Measurements from ENCODE around the gene CCSER1. TPM values are rescaled to one million over a fixed set of nuclear protein-coding genes. Genes with fewer than 3 reads are reported as not detected.
"Not testable (repeated sequence)": the region's sequence is repeated elsewhere in the genome, so short reads cannot be mapped to it uniquely, and the experiment has no call there.

Gene CCSER1
- polyA plus RNA-seq, 1 experiment: not detected

GRCh38 chr4:91359041-91360031 lies 1232.1 kb downstream of the CCSER1 start:
- no peaks in the 10 kb centered on the region for H3K36me3 ChIP-seq (ENCODE audit: control insufficient read depth, insufficient read depth, low read length)

GRCh38 chr4:91362125-91362524 lies 1234.9 kb downstream of the CCSER1 start:
- no peaks in the 10 kb centered on the region for H3K27me3 ChIP-seq (ENCODE audit: control insufficient read depth, insufficient read depth, low read length)
- TF ChIP-seq CTCF (IDR thresholded peaks at IDR 0.05; ENCODE audit: insufficient read depth, low read depth, low read length): no peak
- CTCF ChIA-PET: no interaction called here
- POLR2A ChIA-PET: no interaction called here
- no peak for DNase-seq (ENCODE audit: low read depth)
- no peak overlapping the region for H3K4me3 ChIP-seq (ENCODE audit: low read depth, low read length)
- H3K36me3 ChIP-seq (ENCODE audit: control insufficient read depth, insufficient read depth, low read length): no peaks in the 10 kb centered on the region

More at GRCh38 chr4:91359041-91360031, 1232.1 kb downstream of the CCSER1 start:
- no peak overlapping the region for H3K4me3 ChIP-seq (ENCODE audit: low read depth, low read length)
- ChIA-PET CTCF (no interaction called here), POLR2A (no interaction called here)
- no peaks in the 10 kb centered on the region for H3K27me3 ChIP-seq (ENCODE audit: control insufficient read depth, insufficient read depth, low read length)
- no peak for DNase-seq (ENCODE audit: low read depth)
- no peak for TF ChIP-seq CTCF (IDR thresholded peaks at IDR 0.05; ENCODE audit: insufficient read depth, low read depth, low read length)

- no peak for TF ChIP-seq CTCF (IDR thresholded peaks at IDR 0.05; ENCODE audit: insufficient read depth, low read depth, low read length)
- POLR2A ChIA-PET: no interaction called here
- H3K36me3 ChIP-seq (ENCODE audit: control insufficient read depth, insufficient read depth, low read length): no peaks in the 10 kb centered on the region
- DNase-seq (ENCODE audit: low read depth): no peak
- H3K4me3 ChIP-seq (ENCODE audit: low read depth, low read length): no peak overlapping the region
- no peaks in the 10 kb centered on the region for H3K27me3 ChIP-seq (ENCODE audit: control insufficient read depth, insufficient read depth, low read length)
- CTCF ChIA-PET: no interaction called here
Observed at GRCh38 chr4:91366554-91366953, 1239.4 kb downstream of the CCSER1 start.

- ChIA-PET POLR2A (no interaction called here), CTCF (interaction anchor here (0.6 kb wide), 1 partner anchor 13 kb away, joined by 3 read pairs; no protein-coding TSS in a partner anchor)
- no peaks in the 10 kb centered on the region for H3K36me3 ChIP-seq (ENCODE audit: control insufficient read depth, insufficient read depth, low read length)
- no peak for DNase-seq (ENCODE audit: low read depth)
- no peaks in the 10 kb centered on the region for H3K27me3 ChIP-seq (ENCODE audit: control insufficient read depth, insufficient read depth, low read length)
- TF ChIP-seq CTCF (IDR thresholded peaks at IDR 0.05; ENCODE audit: insufficient read depth, low read depth, low read length): no peak
- no peak overlapping the region for H3K4me3 ChIP-seq (ENCODE audit: low read depth, low read length)
Observed at GRCh38 chr4:91369116-91369515, 1241.9 kb downstream of the CCSER1 start.

- POLR2A ChIA-PET: no interaction called here
Observed at GRCh38 chr4:91373546-91373945, 1246.4 kb downstream of the CCSER1 start.

GRCh38 chr4:91405431-91405830 lies 1278.2 kb downstream of the CCSER1 start:
- H3K36me3 ChIP-seq (ENCODE audit: control insufficient read depth, insufficient read depth, low read length); H3K4me3 ChIP-seq (ENCODE audit: low read depth, low read length); DNase-seq (ENCODE audit: low read depth); POLR2A ChIA-PET; CTCF ChIA-PET; H3K27me3 ChIP-seq (ENCODE audit: control insufficient read depth, insufficient read depth, low read length): not testable (repeated sequence)

More at GRCh38 chr4:91373546-91373945, 1246.4 kb downstream of the CCSER1 start:
- no peak for TF ChIP-seq CTCF (IDR thresholded peaks at IDR 0.05; ENCODE audit: insufficient read depth, low read depth, low read length)
- DNase-seq (ENCODE audit: low read depth): no peak
- no peaks in the 10 kb centered on the region for H3K36me3 ChIP-seq (ENCODE audit: control insufficient read depth, insufficient read depth, low read length)
- H3K27me3 ChIP-seq (ENCODE audit: control insufficient read depth, insufficient read depth, low read length): no peaks in the 10 kb centered on the region
- CTCF ChIA-PET: no interaction called here
- no peak overlapping the region for H3K4me3 ChIP-seq (ENCODE audit: low read depth, low read length)

Measured in BJ (cell line).